NCI-H2107 (cell line): ENCODE measurements around the gene YEATS2.
A peak's percentile ranks its signal among the peaks of the same experiment; 100 is the strongest.
"Not testable (repeated sequence)": the region's sequence is repeated elsewhere in the genome, so short reads cannot be mapped to it uniquely, and the experiment has no call there.

Source experiments
- DNase-seq: peaks from one replicate; lab custom pipeline; 2025; lab: John Stamatoyannopoulos, UW

Gene YEATS2

GRCh38 chr3:183777016-183777618 lies 79.5 kb downstream of the YEATS2 start:
- DNase-seq: no peak

- DNase-seq: no peak
Measured at GRCh38 chr3:183779896-183780465, 82.4 kb downstream of the YEATS2 start.

- no peak for DNase-seq
Measured at GRCh38 chr3:183781246-183781645, 83.6 kb downstream of the YEATS2 start.

- no peak for DNase-seq
Measured at GRCh38 chr3:183782576-183783276, 85.1 kb downstream of the YEATS2 start.

GRCh38 chr3:183784503-183784902 lies 86.9 kb downstream of the YEATS2 start:
- DNase-seq: not testable (repeated sequence)

- DNase-seq: no peak
Measured at GRCh38 chr3:183789826-183790225, 92.2 kb downstream of the YEATS2 start.

- no peak for DNase-seq
Measured at GRCh38 chr3:183790700-183791099, 93.1 kb downstream of the YEATS2 start.

GRCh38 chr3:183792976-183793375 lies 95.4 kb downstream of the YEATS2 start:
- no peak for DNase-seq

- no peak for DNase-seq
Measured at GRCh38 chr3:183794452-183794851, 96.9 kb downstream of the YEATS2 start.

- no peak for DNase-seq
Measured at GRCh38 chr3:183796372-183796771, 98.8 kb downstream of the YEATS2 start.

GRCh38 chr3:183797996-183798395 lies 100.4 kb downstream of the YEATS2 start:
- DNase-seq: no peak

- no peak for DNase-seq
Measured at GRCh38 chr3:183799461-183799860, 101.9 kb downstream of the YEATS2 start.

- DNase-seq: no peak
Measured at GRCh38 chr3:183800243-183800863, 102.8 kb downstream of the YEATS2 start.

- no peak for DNase-seq
Measured at GRCh38 chr3:183801601-183802000, 104.0 kb downstream of the YEATS2 start.

- DNase-seq: no peak
Measured at GRCh38 chr3:183802989-183803388, 105.4 kb downstream of the YEATS2 start.

- DNase-seq: peak; percentile 98
Measured at GRCh38 chr3:183807209-183807728, 109.7 kb downstream of the YEATS2 start.

GRCh38 chr3:183807881-183808280 lies 110.3 kb downstream of the YEATS2 start:
- no peak for DNase-seq

GRCh38 chr3:183808355-183808754 lies 110.8 kb downstream of the YEATS2 start:
- DNase-seq: no peak

GRCh38 chr3:183809270-183809669 lies 111.7 kb downstream of the YEATS2 start:
- DNase-seq: no peak

- DNase-seq: no peak
Measured at GRCh38 chr3:183810643-183811594, 113.3 kb downstream of the YEATS2 start.

GRCh38 chr3:183811638-183812037 lies 114.0 kb downstream of the YEATS2 start:
- DNase-seq: no peak
